GM18526 (cell line): ENCODE results near the gene BARX1.

Source experiments
- POLR2A ChIP-seq: IDR thresholded peaks from 3 replicates; pipeline ENCODE4 v1.6.1; 2011; ENCODE audit not compliant: insufficient read length; ENCODE audit errors: extremely low read depth

The BARX1 gene

DNA sequence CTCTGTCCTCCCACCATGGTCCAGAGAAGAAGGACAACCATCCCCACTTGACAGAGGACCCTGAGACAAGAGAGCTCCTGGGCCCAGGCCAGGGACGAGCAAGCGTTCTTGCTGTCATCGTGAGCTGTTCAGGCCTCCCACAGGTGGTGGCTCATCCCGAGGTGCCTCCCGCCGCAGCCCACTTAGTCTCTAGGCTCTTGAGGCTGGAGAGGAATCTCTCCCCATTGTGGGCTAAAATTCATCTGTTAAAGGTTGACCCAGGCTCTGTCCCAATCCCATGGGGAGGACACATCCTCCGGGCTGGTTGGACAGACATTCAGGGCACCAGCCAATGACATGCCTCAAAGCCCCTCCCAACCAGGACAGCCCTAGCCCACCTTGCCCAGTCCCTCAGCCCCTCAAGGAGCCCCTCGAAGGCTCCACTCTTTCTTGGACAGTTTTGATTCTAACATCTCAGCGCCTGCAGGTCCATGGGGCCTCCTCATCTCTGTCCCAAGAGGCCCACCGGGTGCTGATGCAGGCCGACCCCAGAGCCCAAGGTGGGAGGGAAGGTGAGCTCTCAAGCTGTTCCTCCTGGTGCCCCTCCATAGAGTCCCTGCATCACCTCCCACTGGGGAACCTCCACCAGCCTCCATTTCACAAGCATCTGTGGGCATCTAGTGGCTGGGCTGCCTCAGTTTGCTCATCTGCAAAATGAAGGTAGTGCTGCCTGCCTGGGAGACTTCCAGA is 52.9 kb downstream of the BARX1 start:
- no peak for TF ChIP-seq POLR2A
